H9 (cell line): ENCODE data around the gene MED12. TPM values are rescaled to one million over a fixed set of nuclear protein-coding genes. Genes with fewer than 3 reads are reported as not detected.

Experiments used
- DNase-seq: peaks from one replicate; pipeline ENCODE4 v3.0.0-alpha.2; 2017
- H2AFZ ChIP-seq: one replicate; pipeline ENCODE4 v1.6.1; 2013; ENCODE audit warnings: mild to moderate bottlenecking, low read length, control low read depth, moderate library complexity
- H2AK5ac ChIP-seq: 2 replicates; pipeline ENCODE4 v1.6.1; 2013; ENCODE audit warnings: low read length, control low read depth, mixed read lengths; ENCODE audit not compliant: insufficient read length
- H2BK120ac ChIP-seq: one replicate; pipeline ENCODE4 v1.6.1; 2013; ENCODE audit warnings: low read depth, mild to moderate bottlenecking, low read length, control low read depth, inconsistent platforms; ENCODE audit not compliant: poor library complexity, severe bottlenecking
- H2BK12ac ChIP-seq: 2 replicates; pipeline ENCODE4 v1.6.1; 2013; ENCODE audit warnings: low read length, control low read depth, mixed read lengths, low read depth; ENCODE audit not compliant: insufficient read length
- H2BK15ac ChIP-seq: 2 replicates; pipeline ENCODE4 v1.6.1; 2013; ENCODE audit warnings: low read depth, low read length, control low read depth
- H2BK20ac ChIP-seq: one replicate; pipeline ENCODE4 v1.6.1; 2013; ENCODE audit warnings: low read depth, mild to moderate bottlenecking, low read length, control low read depth, inconsistent platforms; ENCODE audit not compliant: poor library complexity, severe bottlenecking
- H2BK5ac ChIP-seq: 2 replicates; pipeline ENCODE4 v1.6.1; 2013; ENCODE audit warnings: low read length, control low read depth, mixed read lengths; ENCODE audit not compliant: insufficient read length
- H3K14ac ChIP-seq: 2 replicates; pipeline ENCODE4 v1.6.1; 2013; ENCODE audit warnings: low read length, control low read depth; ENCODE audit not compliant: insufficient read depth
- H3K18ac ChIP-seq: 2 replicates; pipeline ENCODE4 v1.6.1; 2013; ENCODE audit warnings: low read depth, mild to moderate bottlenecking, mixed read lengths, low read length, control low read depth; ENCODE audit not compliant: insufficient read length
- H3K23ac ChIP-seq: 2 replicates; pipeline ENCODE4 v1.6.1; 2013; ENCODE audit warnings: low read length, control low read depth, mixed read lengths, low read depth; ENCODE audit not compliant: insufficient read length
- H3K23me2 ChIP-seq: 2 replicates; pipeline ENCODE4 v1.6.1; 2013; ENCODE audit warnings: low read depth, mild to moderate bottlenecking, mixed read lengths, low read length, control low read depth; ENCODE audit not compliant: insufficient read length, poor library complexity, severe bottlenecking
- H3K27ac ChIP-seq: 2 replicates; pipeline ENCODE4 v1.5.1; 2013; ENCODE audit warnings: low read length, control low read depth, mixed read lengths, low read depth; ENCODE audit not compliant: insufficient read length
- H3K27me3 ChIP-seq: 2 replicates; pipeline ENCODE4 v1.6.1; 2013; ENCODE audit warnings: low read length, control low read depth, inconsistent platforms; ENCODE audit not compliant: insufficient read depth
- H3K4ac ChIP-seq: 2 replicates; pipeline ENCODE4 v1.6.1; 2013; ENCODE audit warnings: low read depth, mild to moderate bottlenecking, control low read depth, inconsistent platforms, low read length, moderate library complexity
- H3K4me1 ChIP-seq: 2 replicates; pipeline ENCODE4 v1.6.1; 2013; ENCODE audit warnings: low read length, control low read depth, inconsistent platforms; ENCODE audit not compliant: insufficient read depth
- H3K4me2 ChIP-seq: 2 replicates; pipeline ENCODE4 v1.6.1; 2013; ENCODE audit warnings: low read length, control low read depth, mixed read lengths; ENCODE audit not compliant: insufficient read length, insufficient read depth
- H3K56ac ChIP-seq: 2 replicates; pipeline ENCODE4 v1.6.1; 2013; ENCODE audit warnings: low read depth, mild to moderate bottlenecking, mixed read lengths, low read length, control low read depth; ENCODE audit not compliant: insufficient read length
- H3K79me1 ChIP-seq: 2 replicates; pipeline ENCODE4 v1.6.1; 2013; ENCODE audit warnings: low read depth, mild to moderate bottlenecking, moderate library complexity, low read length, control low read depth, inconsistent platforms; ENCODE audit not compliant: insufficient read depth, poor library complexity, severe bottlenecking
- H3K79me2 ChIP-seq: 2 replicates; pipeline ENCODE4 v1.6.1; 2013; ENCODE audit warnings: low read length, control low read depth, inconsistent platforms; ENCODE audit not compliant: insufficient read depth
- H3K9ac ChIP-seq: 2 replicates; pipeline ENCODE4 v1.6.1; 2013; ENCODE audit warnings: low read length, control low read depth, mixed read lengths; ENCODE audit not compliant: insufficient read length; ENCODE audit errors: extremely low read depth
- H3K9me3 ChIP-seq: one replicate; pipeline ENCODE4 v1.6.1; 2013; ENCODE audit warnings: low read depth, low read length, inconsistent platforms; ENCODE audit not compliant: control insufficient read depth
- H3T11ph ChIP-seq: one replicate; pipeline ENCODE4 v1.6.1; 2013; ENCODE audit warnings: mild to moderate bottlenecking, low read length, control low read depth, inconsistent platforms
- H4K20me1 ChIP-seq: one replicate; pipeline ENCODE4 v1.6.1; 2013; ENCODE audit not compliant: control insufficient read depth, insufficient read length, insufficient read depth
- H4K5ac ChIP-seq: 2 replicates; pipeline ENCODE4 v1.6.1; 2013; ENCODE audit warnings: low read depth, mild to moderate bottlenecking, mixed read lengths, low read length, control low read depth; ENCODE audit not compliant: insufficient read length
- H4K8ac ChIP-seq: replicated peaks from 2 replicates; pipeline ENCODE4 v1.6.1; 2013; ENCODE audit warnings: low read length, control low read depth, mixed read lengths, low read depth; ENCODE audit not compliant: insufficient read length
- H4K91ac ChIP-seq: 2 replicates; pipeline ENCODE4 v1.6.1; 2013; ENCODE audit warnings: low read depth, mild to moderate bottlenecking, moderate library complexity, mixed read lengths, low read length, control low read depth; ENCODE audit not compliant: insufficient read length
- H3K27ac Mint-ChIP-seq, 3 experiments: 2 replicates in 2 of 3; 3 replicates in 1 of 3; pipeline ENCODE4 v1.8.0; 2020 to 2021; ENCODE audit warnings: mixed read lengths in 3 of 3, mild to moderate bottlenecking in 1 of 3, moderate library complexity in 1 of 3
- H3K27me3 Mint-ChIP-seq: 2 replicates; pipeline ENCODE4 v1.8.0; 2021; ENCODE audit warnings: low read depth, mild to moderate bottlenecking, moderate library complexity, mixed read lengths
- H3K36me3 Mint-ChIP-seq, 3 experiments: 2 replicates in 2 of 3; 3 replicates in 1 of 3; pipeline ENCODE4 v1.8.0; 2020 to 2021; ENCODE audit warnings: low read depth in 3 of 3, mixed read lengths in 3 of 3; ENCODE audit not compliant: insufficient read depth in 1 of 3
- H3K4me1 Mint-ChIP-seq, 2 experiments: 2 replicates each; pipeline ENCODE4 v1.8.0; 2020; ENCODE audit warnings: mixed read lengths in 2 of 2
- H3K4me3 Mint-ChIP-seq, 2 experiments: 2 replicates in 1 of 2; 3 replicates in 1 of 2; pipeline ENCODE4 v1.8.0; 2020 to 2021; ENCODE audit warnings: mild to moderate bottlenecking in 2 of 2, mixed read lengths in 2 of 2, moderate library complexity in 1 of 2
- H3K9me3 Mint-ChIP-seq, 2 experiments: 2 replicates in 1 of 2; 3 replicates in 1 of 2; pipeline ENCODE4 v1.8.0; 2020; ENCODE audit warnings: mild to moderate bottlenecking in 2 of 2, mixed read lengths in 2 of 2, moderate library complexity in 1 of 2
- CTCF ChIP-seq: fragments of 200-600 bp; sonication (generic); conservative IDR thresholded peaks from 3 replicates; pipeline ENCODE4 v1.8.0; 2021; ENCODE audit warnings: antibody characterized with exemption, mild to moderate bottlenecking
- WGBS: extraction: QIAGEN DNeasy Blood & Tissue Kit; methylation state at CpG from one replicate; pipeline ENCODE4 v1.1.7; 2013; ENCODE audit warnings: missing lambda C conversion rate, low lambda C conversion rate, mixed read lengths; ENCODE audit not compliant: insufficient read length; ENCODE audit errors: extremely low coverage; 5-methylcytosine and 5-hydroxymethylcytosine counted together
- total RNA-seq: library from RNA; stranded (reverse); gene quantifications from 2 replicates; pipeline ENCODE4 v1.2.1, GENCODE V29; 2021

Gene MED12
- total RNA-seq, 1 experiment from 2014 or later, result 33.0 TPM

- H3K27ac ChIP-seq, result no peak overlapping the region
- H4K20me1 ChIP-seq, result peaks cover 2% of the 10 kb centered on the region
- WGBS, result no CpG with 5 or more reads among the region's 7 CpGs
- no peaks in the 10 kb centered on the region for H3K79me2 ChIP-seq
- no peak overlapping the region for H3K56ac ChIP-seq
- H2BK120ac ChIP-seq, result no peak overlapping the region
- no peak overlapping the region for H3K23ac ChIP-seq
- no peak overlapping the region for H2AK5ac ChIP-seq
- H3K4me1 Mint-ChIP-seq, result peaks cover 6 to 10% of the 10 kb centered on the region in 2 experiments
- no peak overlapping the region for H2BK12ac ChIP-seq
- no peak for DNase-seq
- no peak overlapping the region for H3K4ac ChIP-seq
- no peak overlapping the region for H3K14ac ChIP-seq
- H3K4me3 Mint-ChIP-seq, result no peak overlapping the region
- H2AFZ ChIP-seq, result no peak overlapping the region
- H3K4me2 ChIP-seq, result no peak overlapping the region
- H3T11ph ChIP-seq, result no peak overlapping the region
- H3K36me3 Mint-ChIP-seq, result peaks cover 8 to 20% (median 19%) of the 10 kb centered on the region in 3 experiments
- no peaks in the 10 kb centered on the region for H3K27me3 ChIP-seq
- no peak overlapping the region for H2BK5ac ChIP-seq
- H3K18ac ChIP-seq, result no peak overlapping the region
- H3K9me3 ChIP-seq, result peaks cover 23% of the 10 kb centered on the region
- no peak overlapping the region for H4K8ac ChIP-seq
- H3K27ac Mint-ChIP-seq, result no peak overlapping the region; a peak in 1 of 7 replicates
- H3K9me3 Mint-ChIP-seq, result peaks cover 70 to 79% of the 10 kb centered on the region in 2 experiments
- H3K9ac ChIP-seq, result no peak overlapping the region
- H2BK20ac ChIP-seq, result no peak overlapping the region
- TF ChIP-seq CTCF, result no peak
- no peaks in the 10 kb centered on the region for H3K79me1 ChIP-seq
- no peak overlapping the region for H4K91ac ChIP-seq
- H2BK15ac ChIP-seq, result no peak overlapping the region
- H3K27me3 Mint-ChIP-seq, result no peaks in the 10 kb centered on the region; the same call in none of the 2 replicates
- no peaks in the 10 kb centered on the region for H3K23me2 ChIP-seq
- no peaks in the 10 kb centered on the region; the same call in 1 of the 2 replicates for H3K4me1 ChIP-seq
- no peak overlapping the region for H4K5ac ChIP-seq
Measured at GRCh38 chrX:71151366-71151765, 33.0 kb downstream of the MED12 start.
